HuH-7 (cell line): ENCODE results near the gene RPL22L1.
"Not testable (repeated sequence)": the region's sequence is repeated elsewhere in the genome, so short reads cannot be mapped to it uniquely, and the experiment has no call there.

ENCODE experiments used
- DNase-seq: peaks from one replicate; pipeline ENCODE4 v3.0.0; 2011; ENCODE audit warnings: low spot score

The RPL22L1 gene

GRCh38 chr3:170869645-170870593 lies at the start of gene RPL22L1:
Gene RPL22L1, minus strand, starts transcription at chr3:170870195. Its CDS starts 28 bp downstream, at chr3:170870167.
- peak; percentile 80 for DNase-seq

GRCh38 chr3:170918715-170919114 lies 48.7 kb upstream of the RPL22L1 start:
- no peak for DNase-seq

- DNase-seq = no peak
Observed at GRCh38 chr3:170914690-170915089, 44.7 kb upstream of the RPL22L1 start.

- DNase-seq = no peak
Observed at GRCh38 chr3:170914212-170914611, 44.2 kb upstream of the RPL22L1 start.

GRCh38 chr3:170911051-170911450 lies 41.1 kb upstream of the RPL22L1 start:
- DNase-seq = no peak

GRCh38 chr3:170910542-170910941 lies 40.5 kb upstream of the RPL22L1 start:
- DNase-seq = no peak

- DNase-seq = peak; percentile 15
Observed at GRCh38 chr3:170909129-170909903, 39.3 kb upstream of the RPL22L1 start.

- peak; percentile 98 for DNase-seq
Observed at GRCh38 chr3:170908235-170909116, 38.5 kb upstream of the RPL22L1 start, which contains the start of gene EIF5A2. Gene EIF5A2, minus strand, starts transcription at chr3:170908637. Its CDS starts 831 bp downstream, at chr3:170907806.

- peak; percentile 36 for DNase-seq
Observed at GRCh38 chr3:170907637-170908234, 37.7 kb upstream of the RPL22L1 start.

GRCh38 chr3:170905862-170906261 lies 35.9 kb upstream of the RPL22L1 start:
- DNase-seq = no peak

GRCh38 chr3:170903123-170903522 lies 33.1 kb upstream of the RPL22L1 start:
- no peak for DNase-seq

GRCh38 chr3:170899455-170899854 lies 29.5 kb upstream of the RPL22L1 start:
- DNase-seq = no peak

- no peak for DNase-seq
Observed at GRCh38 chr3:170897978-170898377, 28.0 kb upstream of the RPL22L1 start.

GRCh38 chr3:170897199-170897598 lies 27.2 kb upstream of the RPL22L1 start:
- DNase-seq = not testable (repeated sequence)

- no peak for DNase-seq
Observed at GRCh38 chr3:170896781-170897180, 26.8 kb upstream of the RPL22L1 start.

- not testable (repeated sequence) for DNase-seq
Observed at GRCh38 chr3:170896333-170896732, 26.3 kb upstream of the RPL22L1 start.

- no peak for DNase-seq
Observed at GRCh38 chr3:170893895-170894294, 23.9 kb upstream of the RPL22L1 start.

GRCh38 chr3:170889630-170890029 lies 19.6 kb upstream of the RPL22L1 start:
- no peak for DNase-seq

- no peak for DNase-seq
Observed at GRCh38 chr3:170889132-170889531, 19.1 kb upstream of the RPL22L1 start.

GRCh38 chr3:170884109-170884930 lies 14.3 kb upstream of the RPL22L1 start:
- DNase-seq = not testable (repeated sequence)
